SU-DHL-6 (cell line): ENCODE data around the gene GOPC.

ENCODE experiments used
- H2AFZ ChIP-seq: fragments of 200-600 bp; sonication (generic); 2 replicates; pipeline ENCODE4 v1.6.1; 2014; ENCODE audit warnings: low read depth, mild to moderate bottlenecking, moderate library complexity, mixed read lengths, antibody characterized with exemption, low read length; ENCODE audit not compliant: severe bottlenecking
- H3F3A ChIP-seq: fragments of 200-600 bp; shearing (Covaris generic); 2 replicates; pipeline ENCODE4 v1.6.0; 2016; ENCODE audit warnings: antibody characterized with exemption, mild to moderate bottlenecking; ENCODE audit not compliant: insufficient read depth
- H3K27ac ChIP-seq: fragments of 200-600 bp; sonication (generic); 2 replicates; pipeline ENCODE4 v1.5.1; 2016; ENCODE audit warnings: low read depth, mild to moderate bottlenecking, low read length, moderate library complexity, mixed read lengths
- H3K27me3 ChIP-seq: fragments of 200-600 bp; sonication (generic), shearing (Covaris generic); 2 replicates; pipeline ENCODE4 v1.6.0; 2014; ENCODE audit warnings: mild to moderate bottlenecking, low read length
- H3K36me3 ChIP-seq: fragments of 200-600 bp; sonication (generic); 2 replicates; pipeline ENCODE4 v1.6.1; 2014; ENCODE audit warnings: mild to moderate bottlenecking, low read length, mixed read lengths
- H3K4me2 ChIP-seq: fragments of 300-600, 200-600 bp; shearing (Covaris generic), sonication (generic); 2 replicates; pipeline ENCODE4 v1.6.0; 2014; ENCODE audit warnings: low read length, low read depth, mild to moderate bottlenecking; ENCODE audit not compliant: poor library complexity, severe bottlenecking
- H3K4me3 ChIP-seq: fragments of 200-600 bp; sonication (generic); 2 replicates; pipeline ENCODE4 v1.5.1; 2014; ENCODE audit warnings: antibody characterized with exemption, low read length, mild to moderate bottlenecking, mixed read lengths; ENCODE audit not compliant: insufficient read depth, poor library complexity, severe bottlenecking
- H3K79me2 ChIP-seq: fragments of 200-600 bp; sonication (generic); 2 replicates; pipeline ENCODE4 v1.6.1; 2014; ENCODE audit warnings: mild to moderate bottlenecking, low read length, moderate library complexity; ENCODE audit not compliant: insufficient read depth
- H3K9ac ChIP-seq: fragments of 200-600 bp; sonication (generic); 2 replicates; pipeline ENCODE4 v1.7.0; 2014; ENCODE audit warnings: mild to moderate bottlenecking, low read length
- H3K9me2 ChIP-seq: fragments of 200-600 bp; sonication (generic); replicated peaks from 2 replicates; pipeline ENCODE4 v1.6.1; 2014; ENCODE audit warnings: low read length; ENCODE audit not compliant: insufficient read depth
- H3K9me3 ChIP-seq: fragments of 200-600 bp; sonication (generic); 2 replicates; pipeline ENCODE4 v1.6.1; 2014; ENCODE audit warnings: low read length, mixed read lengths; ENCODE audit not compliant: insufficient read depth
- H4K20me1 ChIP-seq: fragments of 200-600 bp; sonication (generic); 2 replicates; pipeline ENCODE4 v1.6.1; 2014; ENCODE audit warnings: low read depth, mild to moderate bottlenecking, antibody characterized with exemption, low read length, moderate library complexity, mixed read lengths
- EZH2phosphoT487 ChIP-seq: fragments of 200-600 bp; sonication (generic), shearing (Covaris generic); conservative IDR thresholded peaks from 2 replicates; pipeline ENCODE4 v1.6.1; 2018; ENCODE audit warnings: mild to moderate bottlenecking, antibody characterized with exemption, low read length, moderate library complexity, mixed read lengths
- TF ChIP-seq, protein P1 (sequence below): fragments of 200-600 bp; sonication (generic); IDR thresholded peaks from one replicate; pipeline ENCODE4 v1.5.1; 2017; ENCODE audit warnings: antibody characterized with exemption, mild to moderate bottlenecking, low read length, moderate library complexity; ENCODE audit not compliant: insufficient read depth, poor library complexity, severe bottlenecking

GOPC gene

DNA sequence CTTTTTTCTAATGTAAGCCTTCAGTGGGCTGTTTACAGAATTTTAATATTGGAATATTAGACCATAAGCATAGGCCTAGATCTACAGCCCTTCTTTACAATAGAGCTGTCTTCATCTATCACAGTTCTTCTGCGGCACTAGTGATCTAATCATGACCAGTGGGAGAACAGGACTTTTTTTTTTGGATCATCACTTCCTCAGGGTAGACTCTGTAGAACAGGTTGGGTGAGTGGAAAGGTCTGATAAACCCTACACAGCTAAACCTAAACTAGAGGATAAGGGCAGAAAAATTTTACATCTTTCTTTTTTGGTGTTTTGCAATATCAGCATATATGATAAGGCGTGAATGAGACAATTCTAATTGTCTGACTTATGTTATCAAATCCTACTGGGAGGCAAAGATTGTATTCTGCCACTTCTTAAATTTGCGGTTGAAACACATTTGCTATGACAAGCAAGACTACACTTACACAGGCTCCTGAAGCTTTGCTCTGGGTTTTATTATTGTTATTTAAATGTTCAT is 52.2 kb downstream of the GOPC start:
- H3K9me3 ChIP-seq, result no peaks in the 10 kb centered on the region
- H3K79me2 ChIP-seq, result no peaks in the 10 kb centered on the region
- H3K9ac ChIP-seq, result no peak overlapping the region
- H4K20me1 ChIP-seq, result no peaks in the 10 kb centered on the region
- TF ChIP-seq, protein P1, sequence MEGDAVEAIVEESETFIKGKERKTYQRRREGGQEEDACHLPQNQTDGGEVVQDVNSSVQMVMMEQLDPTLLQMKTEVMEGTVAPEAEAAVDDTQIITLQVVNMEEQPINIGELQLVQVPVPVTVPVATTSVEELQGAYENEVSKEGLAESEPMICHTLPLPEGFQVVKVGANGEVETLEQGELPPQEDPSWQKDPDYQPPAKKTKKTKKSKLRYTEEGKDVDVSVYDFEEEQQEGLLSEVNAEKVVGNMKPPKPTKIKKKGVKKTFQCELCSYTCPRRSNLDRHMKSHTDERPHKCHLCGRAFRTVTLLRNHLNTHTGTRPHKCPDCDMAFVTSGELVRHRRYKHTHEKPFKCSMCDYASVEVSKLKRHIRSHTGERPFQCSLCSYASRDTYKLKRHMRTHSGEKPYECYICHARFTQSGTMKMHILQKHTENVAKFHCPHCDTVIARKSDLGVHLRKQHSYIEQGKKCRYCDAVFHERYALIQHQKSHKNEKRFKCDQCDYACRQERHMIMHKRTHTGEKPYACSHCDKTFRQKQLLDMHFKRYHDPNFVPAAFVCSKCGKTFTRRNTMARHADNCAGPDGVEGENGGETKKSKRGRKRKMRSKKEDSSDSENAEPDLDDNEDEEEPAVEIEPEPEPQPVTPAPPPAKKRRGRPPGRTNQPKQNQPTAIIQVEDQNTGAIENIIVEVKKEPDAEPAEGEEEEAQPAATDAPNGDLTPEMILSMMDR, result no peak
- no peak for TF ChIP-seq EZH2phosphoT487
- H3K9me2 ChIP-seq, result no peaks in the 10 kb centered on the region
- H3K4me3 ChIP-seq, result no peak overlapping the region
- no peaks in the 10 kb centered on the region for H3K27me3 ChIP-seq
- no peak overlapping the region for H3K27ac ChIP-seq
- H3K4me2 ChIP-seq, result no peak overlapping the region
- H2AFZ ChIP-seq, result no peak overlapping the region
- no peaks in the 10 kb centered on the region for H3K36me3 ChIP-seq
- no peaks in the 10 kb centered on the region for H3F3A ChIP-seq

DNA sequence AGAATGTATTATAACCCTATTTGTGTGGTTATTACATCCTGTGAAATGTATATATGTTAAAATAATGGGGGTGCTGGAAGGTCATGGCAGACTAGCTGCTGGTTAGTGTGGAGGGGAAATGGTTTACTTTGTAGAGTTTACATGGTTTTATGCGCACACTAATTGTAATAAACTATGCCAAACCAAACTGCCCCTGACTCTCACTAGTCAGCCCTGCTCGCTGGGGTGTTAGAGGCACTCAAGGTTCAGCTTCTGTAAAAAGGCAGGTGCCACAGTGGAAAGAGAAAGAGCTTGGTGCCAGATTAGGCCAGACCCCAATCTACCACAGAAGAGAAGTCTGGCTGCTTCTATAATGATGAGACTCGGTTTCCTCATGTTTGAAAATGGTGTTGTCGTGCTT is 52.7 kb downstream of the GOPC start:
- TF ChIP-seq, protein P1, result no peak
- no peak for TF ChIP-seq EZH2phosphoT487
- Histone ChIP-seq H3K9ac (no peak overlapping the region), H3K79me2 (no peaks in the 10 kb centered on the region), H4K20me1 (no peaks in the 10 kb centered on the region), H3K4me2 (no peak overlapping the region), H3K9me3 (no peaks in the 10 kb centered on the region), H3K4me3 (no peak overlapping the region), H3K36me3 (no peaks in the 10 kb centered on the region), H3K27me3 (no peaks in the 10 kb centered on the region), H2AFZ (no peak overlapping the region), H3K9me2 (no peaks in the 10 kb centered on the region), H3K27ac (no peak overlapping the region), H3F3A (no peaks in the 10 kb centered on the region)

DNA sequence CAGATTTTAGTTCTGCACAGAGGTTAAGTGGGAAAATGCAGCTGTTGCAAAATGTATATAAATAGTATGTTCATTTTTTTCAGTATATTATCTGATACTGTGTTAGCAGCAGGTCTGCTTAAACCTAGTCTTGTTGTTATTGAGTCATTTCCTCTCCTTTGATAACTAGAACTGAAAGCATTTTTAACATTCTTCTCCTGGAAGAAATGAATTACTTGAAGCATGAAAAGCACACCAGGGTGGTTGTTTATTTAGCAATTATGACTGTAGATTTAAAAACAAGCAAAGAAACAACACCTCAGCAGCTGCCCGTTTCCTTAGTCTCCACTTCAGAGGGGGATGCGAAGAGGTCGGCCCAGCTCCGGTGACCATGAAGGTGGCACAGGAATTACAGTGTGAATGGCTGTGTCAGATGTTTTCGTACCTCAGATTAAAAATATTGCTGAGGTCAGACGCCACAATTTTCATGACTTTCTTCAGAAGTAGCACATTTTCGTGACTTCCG is 53.5 kb downstream of the GOPC start:
- H3F3A ChIP-seq, result no peaks in the 10 kb centered on the region
- no peaks in the 10 kb centered on the region for H4K20me1 ChIP-seq
- H3K9ac ChIP-seq, result no peak overlapping the region
- H3K79me2 ChIP-seq, result no peaks in the 10 kb centered on the region
- no peak overlapping the region for H2AFZ ChIP-seq
- TF ChIP-seq, protein P1, result no peak
- TF ChIP-seq EZH2phosphoT487, result no peak
- no peaks in the 10 kb centered on the region for H3K27me3 ChIP-seq
- H3K27ac ChIP-seq, result no peak overlapping the region
- no peak overlapping the region for H3K4me2 ChIP-seq
- H3K4me3 ChIP-seq, result no peak overlapping the region
- H3K9me3 ChIP-seq, result no peaks in the 10 kb centered on the region
- H3K9me2 ChIP-seq, result no peaks in the 10 kb centered on the region
- no peaks in the 10 kb centered on the region for H3K36me3 ChIP-seq
